Mesenchymal stem cell (in vitro differentiated cells and primary cell): ENCODE data around the gene TMEM59.
A peak's percentile ranks its signal among the peaks of the same experiment; 100 is the strongest.

Experiments
- DNase-seq: peaks from one replicate; pipeline ENCODE4 v3.0.0-alpha.2; 2013
- H2AFZ ChIP-seq: one replicate; pipeline ENCODE4 v1.6.1; 2013; ENCODE audit warnings: low read depth, mild to moderate bottlenecking, control low read depth, inconsistent platforms, low read length, moderate library complexity
- H2AK5ac ChIP-seq: 2 replicates; pipeline ENCODE4 v1.6.1; 2013; ENCODE audit warnings: low read length, moderate library complexity, mild to moderate bottlenecking, inconsistent platforms; ENCODE audit not compliant: severe bottlenecking
- H2BK120ac ChIP-seq: one replicate; pipeline ENCODE4 v1.6.1; 2013; ENCODE audit warnings: low read depth, mild to moderate bottlenecking, inconsistent platforms, low read length, moderate library complexity
- H2BK12ac ChIP-seq, 2 experiments: one replicate each; pipeline ENCODE4 v1.6.1; 2013; ENCODE audit warnings: inconsistent platforms in 2 of 2, low read length in 2 of 2, mild to moderate bottlenecking in 2 of 2, moderate library complexity in 2 of 2, control low read depth in 1 of 2
- H2BK15ac ChIP-seq: one replicate; pipeline ENCODE4 v1.6.1; 2013; ENCODE audit warnings: mild to moderate bottlenecking, low read depth, inconsistent platforms; ENCODE audit not compliant: poor library complexity, severe bottlenecking
- H2BK5ac ChIP-seq: 2 replicates; pipeline ENCODE4 v1.6.1; 2013; ENCODE audit warnings: low read depth, mild to moderate bottlenecking, low read length, control low read depth, inconsistent platforms; ENCODE audit not compliant: poor library complexity, severe bottlenecking
- H3K14ac ChIP-seq, 2 experiments: one replicate each; pipeline ENCODE4 v1.6.1; 2013; ENCODE audit warnings: inconsistent platforms in 2 of 2, low read length in 2 of 2, control low read depth in 1 of 2, mild to moderate bottlenecking in 1 of 2, moderate library complexity in 1 of 2
- H3K18ac ChIP-seq, 2 experiments: one replicate each; pipeline ENCODE4 v1.6.1; 2013; ENCODE audit warnings: inconsistent platforms in 2 of 2, low read length in 2 of 2, control low read depth in 1 of 2, low read depth in 1 of 2, mild to moderate bottlenecking in 1 of 2
- H3K23ac ChIP-seq, 2 experiments: one replicate each; pipeline ENCODE4 v1.6.1; 2013; ENCODE audit warnings: inconsistent platforms in 2 of 2, low read length in 2 of 2, mild to moderate bottlenecking in 2 of 2, moderate library complexity in 2 of 2, control low read depth in 1 of 2
- H3K27ac ChIP-seq: 2 replicates; pipeline ENCODE4 v1.5.1; 2013; ENCODE audit warnings: mild to moderate bottlenecking, moderate library complexity, low read length, control low read depth, inconsistent platforms; ENCODE audit not compliant: poor library complexity, severe bottlenecking
- H3K27me3 ChIP-seq, 2 experiments: 2 replicates each; pipeline versions ENCODE4 v1.6.1 to v1.7.0; 2013; ENCODE audit warnings: low read length in 2 of 2, mild to moderate bottlenecking in 2 of 2, moderate library complexity in 2 of 2, control low read depth in 1 of 2, inconsistent platforms in 1 of 2; ENCODE audit not compliant: control insufficient read depth in 1 of 2, insufficient read depth in 1 of 2
- H3K36me3 ChIP-seq, 2 experiments: 2 replicates each; pipeline versions ENCODE4 v1.6.1 to v1.7.0; 2013; ENCODE audit warnings: low read length in 2 of 2, control low read depth in 1 of 2, inconsistent platforms in 1 of 2, low read depth in 1 of 2, mild to moderate bottlenecking in 1 of 2; ENCODE audit not compliant: insufficient read depth in 2 of 2, control insufficient read depth in 1 of 2
- H3K4ac ChIP-seq, 2 experiments: one replicate each; pipeline ENCODE4 v1.6.1; 2013; ENCODE audit warnings: inconsistent platforms in 2 of 2, low read length in 2 of 2, mild to moderate bottlenecking in 2 of 2, moderate library complexity in 2 of 2, control low read depth in 1 of 2, low read depth in 1 of 2
- H3K4me1 ChIP-seq: 2 replicates; pipeline ENCODE4 v1.6.1; 2013; ENCODE audit warnings: low read depth, low read length, control low read depth; ENCODE audit not compliant: control insufficient read depth, insufficient read depth
- H3K4me2 ChIP-seq: 2 replicates; pipeline ENCODE4 v1.6.1; 2013; ENCODE audit warnings: low read length, mild to moderate bottlenecking, inconsistent platforms; ENCODE audit not compliant: poor library complexity, severe bottlenecking
- H3K4me3 ChIP-seq, 2 experiments: 2 replicates each; pipeline versions ENCODE4 v1.5.1 to v1.7.0; 2013; ENCODE audit warnings: low read length in 2 of 2, mild to moderate bottlenecking in 2 of 2, control low read depth in 1 of 2, low read depth in 1 of 2; ENCODE audit not compliant: insufficient read depth in 1 of 2
- H3K79me1 ChIP-seq: replicated peaks from 2 replicates; pipeline ENCODE4 v1.6.1; 2013; ENCODE audit warnings: mild to moderate bottlenecking, control low read depth, low read length, inconsistent platforms; ENCODE audit not compliant: poor library complexity, severe bottlenecking
- H3K9ac ChIP-seq: 2 replicates; pipeline ENCODE4 v1.7.0; 2013; ENCODE audit warnings: mild to moderate bottlenecking, low read length, moderate library complexity
- H3K9me3 ChIP-seq: 2 replicates; pipeline ENCODE4 v1.7.0; 2013; ENCODE audit warnings: mild to moderate bottlenecking, low read length; ENCODE audit not compliant: control insufficient read depth
- H4K8ac ChIP-seq: one replicate; pipeline ENCODE4 v1.6.1; 2013; ENCODE audit warnings: inconsistent platforms, mild to moderate bottlenecking, low read length, moderate library complexity
- H4K91ac ChIP-seq: one replicate; pipeline ENCODE4 v1.6.1; 2013; ENCODE audit warnings: mild to moderate bottlenecking, low read length, inconsistent platforms
- WGBS: methylation state at CpG from one replicate; pipeline ENCODE4 v1.1.7; 2013; ENCODE audit warnings: mixed read lengths; 5-methylcytosine and 5-hydroxymethylcytosine counted together

Gene TMEM59

DNA sequence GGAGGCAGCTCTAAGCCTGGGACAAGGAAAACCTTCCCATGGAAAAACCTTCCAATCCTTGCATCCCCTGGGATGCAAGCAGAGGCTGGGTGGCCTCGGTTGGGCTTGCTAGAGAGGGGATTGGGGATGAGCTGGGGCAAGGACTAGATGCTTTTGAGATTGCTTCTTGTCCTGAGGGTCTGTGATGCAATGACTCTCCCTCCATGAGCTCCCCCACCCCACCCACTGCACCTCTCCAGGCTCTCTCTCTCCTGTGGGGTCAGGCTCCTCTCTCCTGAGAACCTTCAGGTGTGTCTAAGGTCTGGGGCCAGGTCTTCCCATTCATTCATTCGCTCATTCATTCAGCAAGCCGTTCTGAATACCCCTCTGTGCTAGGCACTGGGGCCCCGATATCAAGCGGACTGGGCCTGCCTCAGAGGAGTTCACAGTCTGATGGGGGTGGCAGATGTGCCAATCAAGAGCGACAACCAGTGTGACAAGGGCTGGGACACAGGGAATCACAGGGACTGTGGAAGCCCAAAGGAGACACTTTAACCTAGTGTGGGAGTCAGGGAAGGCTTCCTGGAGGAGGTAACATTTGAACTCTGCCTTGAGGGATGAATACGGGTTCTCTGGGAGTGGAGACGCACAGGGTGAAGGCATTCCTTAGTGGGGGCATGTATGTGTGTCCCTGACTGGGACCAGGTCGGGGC lies 41.5 kb downstream of the TMEM59 start:
- no peak overlapping the region for H2BK120ac ChIP-seq
- no peak overlapping the region for H2AK5ac ChIP-seq
- no peak overlapping the region for H3K27ac ChIP-seq
- no peak overlapping the region for H2BK15ac ChIP-seq
- no peaks in the 10 kb centered on the region for H3K9me3 ChIP-seq
- no peak overlapping the region for H2AFZ ChIP-seq
- H3K4me2 ChIP-seq = no peak overlapping the region
- H3K4ac ChIP-seq = no peak overlapping the region
- peaks cover 7% of the 10 kb centered on the region for H3K4me1 ChIP-seq
- H3K4me3 ChIP-seq = no peak overlapping the region
- H3K79me1 ChIP-seq = no peaks in the 10 kb centered on the region
- WGBS = 90% methylated on average over 8 of the region's 9 CpGs
- no peak overlapping the region for H3K23ac ChIP-seq
- no peak overlapping the region for H2BK5ac ChIP-seq
- no peak overlapping the region for H4K91ac ChIP-seq
- no peak overlapping the region for H4K8ac ChIP-seq
- H3K36me3 ChIP-seq = no peaks in the 10 kb centered on the region
- DNase-seq = no peak
- peaks cover 41 to 77% of the 10 kb centered on the region in 2 experiments for H3K27me3 ChIP-seq
- H3K9ac ChIP-seq = no peak overlapping the region
- no peak overlapping the region for H3K14ac ChIP-seq
- no peak overlapping the region for H2BK12ac ChIP-seq
- no peak overlapping the region for H3K18ac ChIP-seq

GRCh38 chr1:54010415-54011117 lies 42.4 kb downstream of the TMEM59 start:
- DNase-seq = no peak
- H3K9ac ChIP-seq = no peak overlapping the region

GRCh38 chr1:54009406-54009805 lies 43.6 kb downstream of the TMEM59 start:
- H3K9ac ChIP-seq = no peak overlapping the region

More at GRCh38 chr1:54010415-54011117, 42.4 kb downstream of the TMEM59 start:
- H3K79me1 ChIP-seq = no peaks in the 10 kb centered on the region
- no peaks in the 10 kb centered on the region for H3K36me3 ChIP-seq
- no peak overlapping the region for H2BK120ac ChIP-seq
- peaks cover 2% of the 10 kb centered on the region for H3K4me1 ChIP-seq
- no peak overlapping the region for H3K14ac ChIP-seq
- H3K27ac ChIP-seq = no peak overlapping the region
- H3K18ac ChIP-seq = no peak overlapping the region
- peak overlapping the region; percentile 61 for H2BK15ac ChIP-seq
- H3K23ac ChIP-seq = no peak overlapping the region
- H3K4me2 ChIP-seq = no peak overlapping the region
- peaks cover 43 to 83% of the 10 kb centered on the region in 2 experiments for H3K27me3 ChIP-seq
- 80% methylated on average over 5 of the region's 5 CpGs for WGBS
- H2BK5ac ChIP-seq = no peak overlapping the region
- H4K91ac ChIP-seq = no peak overlapping the region
- no peak overlapping the region for H3K4ac ChIP-seq
- H3K9me3 ChIP-seq = no peaks in the 10 kb centered on the region
- H2AK5ac ChIP-seq = no peak overlapping the region
- no peak overlapping the region for H3K4me3 ChIP-seq
- H2AFZ ChIP-seq = no peak overlapping the region
- H4K8ac ChIP-seq = no peak overlapping the region
- no peak overlapping the region for H2BK12ac ChIP-seq

GRCh38 chr1:54008876-54009275 lies 44.1 kb downstream of the TMEM59 start:
- Histone ChIP-seq H2BK12ac (no peak overlapping the region), H3K4ac (no peak overlapping the region), H3K4me2 (no peak overlapping the region), H3K9me3 (no peaks in the 10 kb centered on the region), H2AK5ac (no peak overlapping the region), H2BK5ac (no peak overlapping the region), H3K27ac (no peak overlapping the region), H3K23ac (no peak overlapping the region), H3K9ac (no peak overlapping the region), H3K18ac (no peak overlapping the region), H2AFZ (no peak overlapping the region), H4K8ac (no peak overlapping the region), H3K4me3 (no peak overlapping the region), H2BK120ac (no peak overlapping the region), H2BK15ac (no peak overlapping the region), H4K91ac (no peak overlapping the region), H3K4me1 (no peaks in the 10 kb centered on the region), H3K36me3 (no peaks in the 10 kb centered on the region), H3K14ac (no peak overlapping the region), H3K27me3 (peaks cover 36 to 74% of the 10 kb centered on the region in 2 experiments), H3K79me1 (no peaks in the 10 kb centered on the region)
- DNase-seq = no peak
- WGBS = 90% methylated on average over 13 of the region's 13 CpGs

More at GRCh38 chr1:54009406-54009805, 43.6 kb downstream of the TMEM59 start:
- Histone ChIP-seq H3K4ac (no peak overlapping the region), H3K27ac (no peak overlapping the region), H3K14ac (no peak overlapping the region), H2BK12ac (no peak overlapping the region), H3K23ac (no peak overlapping the region), H3K18ac (no peak overlapping the region), H2AK5ac (no peak overlapping the region), H2AFZ (no peak overlapping the region), H3K4me3 (no peak overlapping the region), H3K79me1 (no peaks in the 10 kb centered on the region), H2BK15ac (no peak overlapping the region), H4K91ac (no peak overlapping the region), H3K4me2 (no peak overlapping the region), H2BK120ac (no peak overlapping the region), H3K9me3 (no peaks in the 10 kb centered on the region), H3K4me1 (no peaks in the 10 kb centered on the region), H3K36me3 (no peaks in the 10 kb centered on the region), H4K8ac (no peak overlapping the region), H2BK5ac (no peak overlapping the region), H3K27me3 (peaks cover 42 to 79% of the 10 kb centered on the region in 2 experiments)
- DNase-seq = no peak
- WGBS = 91% methylated on average over 4 of the region's 4 CpGs
